ENCODE data around the gene SLC39A11. TPM values are rescaled to one million over a fixed set of nuclear protein-coding genes. Genes with fewer than 3 reads are reported as not detected.
A peak's percentile ranks its signal among the peaks of the same experiment; 100 is the strongest.

SLC39A11 gene
- total RNA-seq, 1 experiment from 2014 or later, result 15.8 TPM

DNA sequence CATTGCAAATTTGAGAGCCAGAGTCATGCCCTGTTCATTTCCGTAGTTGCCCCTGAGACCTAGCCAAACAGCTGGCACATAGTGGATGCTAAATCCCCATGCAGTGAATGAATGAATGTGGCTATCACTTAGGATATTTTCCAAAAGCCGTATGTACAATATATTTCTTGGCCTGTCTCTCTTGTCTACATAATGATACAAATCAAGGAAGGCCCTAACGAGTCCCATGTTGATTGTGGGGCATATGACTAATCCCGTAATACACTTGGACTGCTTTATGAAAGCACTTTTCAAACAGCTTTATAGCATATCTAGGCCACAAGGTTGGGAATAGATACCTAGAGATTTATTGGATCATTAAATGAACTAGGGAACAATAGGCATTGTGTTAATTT lies 478.0 kb downstream of the SLC39A11 start:
- Histone ChIP-seq H3K36me3 (no peaks in the 10 kb centered on the region), H3K27me3 (replicated peaks) (no peaks in the 10 kb centered on the region), H3K4me1 (replicated peaks) (peaks cover 25% of the 10 kb centered on the region), H3K9me3 (replicated peaks) (no peaks in the 10 kb centered on the region), H3K27ac (0 out of 2 replicates have a peak overlapping the region, but pooled peaks have one; percentile 2), H3K4me3 (no peak overlapping the region)
- no peak for DNase-seq (ENCODE audit: low read depth in 1 of 2, low spot score in 2 of 2)

DNA sequence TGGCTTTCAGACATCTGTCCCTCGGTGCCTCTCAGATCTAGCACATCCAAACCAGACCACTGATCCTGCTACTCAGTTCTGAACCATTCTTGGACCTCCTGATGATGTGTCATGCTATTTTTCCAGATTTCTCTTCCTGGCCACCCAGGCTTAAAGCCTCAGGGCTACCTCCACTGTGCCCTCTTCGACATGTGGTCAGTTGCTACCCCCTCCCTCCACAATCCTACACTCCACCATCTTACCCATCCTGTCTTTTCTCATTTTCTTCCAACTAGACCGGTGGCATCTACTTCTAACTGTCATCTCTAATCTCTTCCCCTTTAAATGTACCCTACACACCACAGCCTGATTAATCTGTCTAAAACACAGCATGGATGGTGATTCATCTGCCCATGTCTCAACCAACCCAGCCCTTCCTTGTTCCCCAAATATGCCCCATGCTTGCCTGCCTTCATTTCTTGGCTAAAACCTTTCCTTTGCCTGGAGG lies 478.6 kb downstream of the SLC39A11 start:
- Histone ChIP-seq H3K9me3 (replicated peaks) (no peaks in the 10 kb centered on the region), H3K4me3 (no peak overlapping the region), H3K4me1 (replicated peaks) (peaks cover 31% of the 10 kb centered on the region), H3K27ac (0 out of 2 replicates have a peak overlapping the region, but pooled peaks have one; percentile 2), H3K36me3 (no peaks in the 10 kb centered on the region), H3K27me3 (replicated peaks) (no peaks in the 10 kb centered on the region)
- peak in 1 of 2 experiments; percentile 31 for DNase-seq (ENCODE audit: low read depth in 1 of 2, low spot score in 2 of 2)

DNA sequence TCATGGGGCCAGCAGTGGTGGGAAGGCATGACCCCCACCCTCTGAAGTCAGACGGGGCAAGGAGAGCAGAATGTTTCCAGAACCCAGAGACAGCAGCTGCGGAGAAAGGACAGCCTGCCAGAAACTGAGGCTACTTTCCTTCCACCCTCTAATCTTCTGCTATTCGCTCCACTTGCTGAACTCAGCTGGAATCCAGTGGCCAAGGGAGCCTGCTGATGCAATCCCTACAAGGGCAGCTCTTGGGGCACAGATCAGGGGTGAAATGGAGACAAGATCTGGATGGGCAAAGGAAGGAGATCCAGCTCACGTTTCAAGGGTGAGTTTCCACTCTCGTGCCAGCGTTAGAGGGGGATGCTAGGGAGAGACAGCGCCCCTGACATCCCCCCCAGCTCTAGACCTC lies 479.1 kb downstream of the SLC39A11 start:
- no peak overlapping the region for H3K27ac ChIP-seq
- DNase-seq (ENCODE audit: low read depth in 1 of 2, low spot score in 2 of 2), result no peak
- H3K4me1 ChIP-seq (replicated peaks), result peaks cover 33% of the 10 kb centered on the region
- H3K36me3 ChIP-seq, result no peaks in the 10 kb centered on the region
- H3K27me3 ChIP-seq (replicated peaks), result no peaks in the 10 kb centered on the region
- no peak overlapping the region for H3K4me3 ChIP-seq
- no peaks in the 10 kb centered on the region for H3K9me3 ChIP-seq (replicated peaks)

DNA sequence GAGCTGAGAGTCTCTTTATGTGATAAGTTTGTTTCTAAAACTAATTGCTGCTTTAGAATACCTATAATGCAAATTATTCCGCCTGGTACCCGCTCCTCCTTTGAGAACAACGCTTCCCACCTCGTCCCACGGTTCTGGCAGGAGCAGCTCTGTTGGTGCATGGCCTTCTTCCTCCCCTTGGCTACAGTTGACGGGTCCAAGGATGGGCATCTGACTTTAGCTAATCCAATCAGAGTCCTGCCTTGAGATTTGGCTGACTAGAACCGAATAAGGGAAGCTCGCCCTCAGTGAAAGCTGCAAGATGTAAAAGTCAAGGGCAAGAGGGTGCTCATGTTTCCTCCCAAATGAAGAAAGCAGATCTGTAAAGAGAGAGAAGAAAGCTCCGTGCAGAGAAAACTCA lies 481.3 kb downstream of the SLC39A11 start:
- H3K27me3 ChIP-seq (replicated peaks), result no peaks in the 10 kb centered on the region
- no peak overlapping the region for H3K27ac ChIP-seq
- H3K9me3 ChIP-seq (replicated peaks), result peaks cover 3% of the 10 kb centered on the region; the same call in 1 of the 2 replicates
- no peak overlapping the region for H3K4me3 ChIP-seq
- no peak for DNase-seq (ENCODE audit: low read depth in 1 of 2, low spot score in 2 of 2)
- no peaks in the 10 kb centered on the region for H3K36me3 ChIP-seq
- H3K4me1 ChIP-seq (replicated peaks), result peaks cover 33% of the 10 kb centered on the region

DNA sequence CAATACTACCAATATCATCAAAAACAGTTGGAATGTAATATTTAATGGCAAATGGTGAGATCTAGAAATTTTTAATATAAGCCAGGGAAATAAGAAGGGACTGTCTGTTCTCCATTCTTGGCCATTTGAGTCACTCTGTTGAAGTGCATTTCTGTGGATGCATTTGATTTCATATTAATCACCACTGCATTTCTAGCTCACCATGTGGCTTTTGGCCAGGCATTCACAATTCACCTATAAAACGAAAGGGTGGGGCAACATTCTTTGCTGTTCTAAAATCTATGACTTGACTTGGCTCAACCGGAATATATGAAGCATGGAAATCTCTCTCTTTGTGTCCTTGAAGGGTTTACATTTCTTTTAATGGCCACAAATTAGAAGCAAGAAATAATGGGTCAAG lies 483.0 kb downstream of the SLC39A11 start:
- peak in 1 of 2 experiments; percentile 19 for DNase-seq (ENCODE audit: low read depth in 1 of 2, low spot score in 2 of 2)
- H3K27ac ChIP-seq, result no peak overlapping the region
- no peak overlapping the region for H3K4me3 ChIP-seq
- H3K27me3 ChIP-seq (replicated peaks), result no peaks in the 10 kb centered on the region
- H3K36me3 ChIP-seq, result no peaks in the 10 kb centered on the region
- peaks cover 3% of the 10 kb centered on the region; the same call in 1 of the 2 replicates for H3K9me3 ChIP-seq (replicated peaks)
- peaks cover 30% of the 10 kb centered on the region for H3K4me1 ChIP-seq (replicated peaks)

DNA sequence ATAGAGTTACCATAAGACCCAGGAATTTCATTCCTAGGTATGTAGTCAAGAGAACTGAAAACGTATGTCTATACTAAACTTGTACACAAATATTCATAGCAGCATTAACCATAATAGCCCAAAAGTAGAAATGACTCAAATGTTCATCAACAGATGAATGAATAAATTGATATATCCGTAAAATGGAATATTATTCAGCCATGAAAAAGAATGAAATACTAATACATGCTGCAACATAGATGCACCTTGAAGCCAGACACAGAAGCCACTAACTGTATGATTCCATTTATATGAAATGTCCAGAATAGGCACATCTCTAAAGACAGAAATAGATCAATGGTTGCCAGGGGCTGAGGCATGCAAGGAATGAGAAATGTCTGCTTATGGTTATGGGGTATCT lies 484.1 kb downstream of the SLC39A11 start:
- Histone ChIP-seq H3K4me3 (no peak overlapping the region), H3K4me1 (replicated peaks) (peaks cover 26% of the 10 kb centered on the region), H3K27me3 (replicated peaks) (no peaks in the 10 kb centered on the region), H3K9me3 (replicated peaks) (peaks cover 3% of the 10 kb centered on the region; the same call in 1 of the 2 replicates), H3K36me3 (no peaks in the 10 kb centered on the region), H3K27ac (no peak overlapping the region)
- DNase-seq (ENCODE audit: low read depth in 1 of 2, low spot score in 2 of 2), result no peak

DNA sequence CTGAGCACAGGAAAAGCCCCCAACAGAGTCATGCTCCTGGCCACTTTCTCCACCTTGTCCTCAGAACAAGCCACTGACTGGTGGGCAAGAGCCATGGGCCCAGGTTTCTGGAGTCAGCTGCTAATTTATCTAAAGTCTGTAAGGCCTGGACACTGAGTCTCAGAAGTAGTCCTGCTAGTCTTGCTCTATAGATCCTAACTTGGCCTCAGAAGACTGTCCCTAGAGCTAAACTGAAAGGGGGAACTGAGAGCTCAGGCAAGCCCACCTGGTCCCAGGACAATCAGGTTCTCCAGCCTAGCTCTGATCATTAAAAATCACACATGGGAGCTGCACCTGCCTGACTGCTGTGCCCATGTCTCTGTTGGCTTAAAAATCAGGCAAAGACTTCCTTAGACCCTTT lies 485.8 kb downstream of the SLC39A11 start:
- Histone ChIP-seq H3K9me3 (replicated peaks) (peaks cover 3% of the 10 kb centered on the region; the same call in 1 of the 2 replicates), H3K4me1 (replicated peaks) (peaks cover 39% of the 10 kb centered on the region), H3K4me3 (no peak overlapping the region), H3K27ac (no peak overlapping the region), H3K27me3 (replicated peaks) (no peaks in the 10 kb centered on the region), H3K36me3 (no peaks in the 10 kb centered on the region)
- DNase-seq (ENCODE audit: low read depth in 1 of 2, low spot score in 2 of 2), result no peak

DNA sequence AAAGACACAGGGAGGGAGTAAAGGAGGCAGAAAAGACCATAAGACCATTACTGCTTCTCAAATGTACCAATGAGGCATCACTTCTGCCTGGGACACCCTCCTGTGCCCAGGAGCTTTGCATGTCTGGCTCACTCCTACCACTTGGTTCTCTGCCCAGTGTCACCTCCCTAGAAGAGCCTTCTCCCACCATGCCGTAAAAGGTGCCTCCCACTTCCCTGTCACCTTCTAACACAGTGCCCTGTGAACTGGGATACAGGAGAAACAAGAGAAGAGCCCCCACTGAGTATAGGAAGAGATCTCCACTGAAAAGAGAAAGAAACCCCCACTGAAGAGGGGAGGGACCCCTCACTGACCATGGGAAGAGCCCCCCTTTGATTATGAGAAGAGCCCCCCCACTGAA lies 486.9 kb downstream of the SLC39A11 start:
- Histone ChIP-seq H3K4me1 (replicated peaks) (peaks cover 50% of the 10 kb centered on the region), H3K36me3 (no peaks in the 10 kb centered on the region), H3K9me3 (replicated peaks) (peaks cover 3% of the 10 kb centered on the region; the same call in 1 of the 2 replicates), H3K27me3 (replicated peaks) (no peaks in the 10 kb centered on the region), H3K27ac (no peak overlapping the region), H3K4me3 (no peak overlapping the region)
- no peak for DNase-seq (ENCODE audit: low read depth in 1 of 2, low spot score in 2 of 2)

DNA sequence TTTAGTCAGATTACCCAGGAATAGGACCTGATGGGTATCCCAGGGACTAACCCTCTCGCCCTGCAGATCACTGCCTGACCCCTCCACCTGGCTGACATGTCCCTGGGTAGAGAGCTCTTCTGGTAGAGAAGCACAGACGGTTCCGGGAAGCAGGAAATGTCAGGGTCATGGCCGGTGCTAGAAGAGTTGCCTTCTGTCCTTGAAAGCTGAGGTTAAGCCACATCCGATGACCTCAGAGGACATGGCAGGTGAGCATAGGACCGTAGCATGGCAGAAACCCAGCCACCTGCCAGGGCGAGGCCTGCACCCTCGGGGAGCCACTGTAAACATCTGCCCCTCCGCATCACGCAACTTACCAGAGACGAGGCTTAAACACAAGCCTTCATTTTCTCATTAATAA lies 488.0 kb downstream of the SLC39A11 start:
- H3K36me3 ChIP-seq, result no peaks in the 10 kb centered on the region
- DNase-seq (ENCODE audit: low read depth in 1 of 2, low spot score in 2 of 2), result no peak
- no peaks in the 10 kb centered on the region for H3K27me3 ChIP-seq (replicated peaks)
- H3K4me1 ChIP-seq (replicated peaks), result peaks cover 51% of the 10 kb centered on the region
- H3K4me3 ChIP-seq, result no peak overlapping the region
- no peak overlapping the region for H3K27ac ChIP-seq
- H3K9me3 ChIP-seq (replicated peaks), result peaks cover 3% of the 10 kb centered on the region; the same call in 1 of the 2 replicates

DNA sequence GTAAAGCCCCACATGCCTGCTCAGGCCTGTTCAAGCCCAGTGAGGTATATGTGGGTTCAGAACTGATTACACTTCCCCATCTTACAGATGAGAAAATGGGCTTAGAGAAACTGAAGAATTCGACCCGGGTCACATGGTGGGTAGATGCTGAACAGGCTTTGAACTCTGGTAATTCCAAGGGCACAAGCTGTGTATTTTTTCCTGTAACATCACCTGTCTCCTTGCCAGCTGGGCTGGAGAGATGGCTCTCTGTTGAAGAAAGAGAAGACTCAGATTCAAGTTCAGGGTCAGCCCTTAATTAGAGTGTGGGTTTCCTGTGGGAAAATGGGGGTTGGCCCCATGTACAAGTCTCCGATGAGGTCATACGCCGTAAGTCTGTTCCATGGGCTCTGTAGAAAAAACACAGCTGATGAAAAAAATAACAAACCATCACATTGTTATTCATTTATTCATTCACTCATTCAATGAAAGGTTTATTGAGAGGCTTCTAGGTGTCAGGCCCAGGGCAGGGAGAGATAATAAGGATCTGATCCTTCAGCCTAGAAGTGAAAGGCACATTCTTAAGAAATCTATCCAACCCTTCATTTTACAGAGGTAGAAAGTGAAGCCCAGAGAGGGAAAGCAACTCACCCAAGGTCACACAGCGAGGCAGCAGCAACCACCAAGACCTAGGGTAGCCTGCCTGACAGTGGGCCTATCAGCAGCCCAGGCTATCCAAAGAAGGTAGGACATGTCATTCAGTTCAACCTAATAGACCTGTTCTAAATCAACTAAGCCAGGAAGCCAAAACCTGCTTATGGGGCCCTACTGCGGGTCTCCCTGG lies 488.9 kb downstream of the SLC39A11 start:
- no peak overlapping the region for H3K4me3 ChIP-seq

DNA sequence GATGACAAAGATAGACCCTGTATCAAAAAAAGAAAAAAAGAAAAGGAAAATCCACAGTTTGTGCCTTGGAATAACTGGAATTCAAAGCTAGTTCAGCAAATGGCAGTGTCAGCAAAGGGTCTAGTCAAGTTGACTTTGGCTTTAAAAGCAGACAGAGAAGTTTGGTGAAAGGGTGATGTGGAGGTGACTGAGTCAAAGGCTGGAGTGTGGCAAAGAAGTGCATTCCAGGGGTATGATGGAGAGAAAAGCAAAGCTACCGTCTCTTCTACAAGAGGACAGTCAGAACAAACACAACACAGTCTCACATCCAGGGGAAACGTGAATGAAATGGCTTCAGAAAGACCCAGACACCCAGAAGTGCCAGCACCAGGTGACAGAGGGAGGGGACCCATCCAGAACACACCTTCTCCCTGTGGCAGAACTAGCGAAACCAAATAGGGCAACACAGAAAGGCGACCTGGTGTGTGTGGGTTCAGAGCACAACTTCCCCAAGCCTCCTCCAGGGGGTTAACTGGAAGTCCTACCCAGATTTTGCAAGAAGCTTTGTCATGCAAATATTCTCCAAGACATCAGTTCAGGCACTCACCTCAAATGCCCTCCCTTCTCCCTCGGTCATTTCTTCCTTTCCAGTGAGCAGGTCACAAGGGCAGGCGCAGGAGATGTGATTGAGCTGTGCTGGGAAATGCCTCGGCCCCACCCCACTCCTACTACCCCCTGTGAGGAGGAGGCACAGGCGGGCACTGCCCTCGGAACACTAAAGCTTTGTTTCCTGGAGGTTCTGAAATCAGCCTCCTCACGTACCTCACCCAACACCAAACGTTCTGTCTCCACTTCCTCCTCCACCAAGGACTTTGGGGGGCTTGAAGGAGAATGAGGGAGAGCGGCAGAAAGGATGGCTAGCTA lies 489.7 kb downstream of the SLC39A11 start:
- H3K27me3 ChIP-seq (replicated peaks), result no peaks in the 10 kb centered on the region
- no peaks in the 10 kb centered on the region for H3K36me3 ChIP-seq
- peak in 1 of 2 experiments; percentile 53 for DNase-seq (ENCODE audit: low read depth in 1 of 2, low spot score in 2 of 2)
- no peak overlapping the region for H3K4me3 ChIP-seq
- peaks cover 3% of the 10 kb centered on the region; the same call in 1 of the 2 replicates for H3K9me3 ChIP-seq (replicated peaks)
- peaks cover 42% of the 10 kb centered on the region for H3K4me1 ChIP-seq (replicated peaks)
- H3K27ac ChIP-seq, result peak overlapping the region; percentile 37

More for the DNA sequence above, 488.9 kb downstream of the SLC39A11 start:
- H3K9me3 ChIP-seq (replicated peaks), result peaks cover 3% of the 10 kb centered on the region; the same call in 1 of the 2 replicates
- H3K27me3 ChIP-seq (replicated peaks), result no peaks in the 10 kb centered on the region
- H3K4me1 ChIP-seq (replicated peaks), result peaks cover 42% of the 10 kb centered on the region
- peak overlapping the region; percentile 37 for H3K27ac ChIP-seq
- no peak for DNase-seq (ENCODE audit: low read depth in 1 of 2, low spot score in 2 of 2)
- H3K36me3 ChIP-seq, result no peaks in the 10 kb centered on the region

DNA sequence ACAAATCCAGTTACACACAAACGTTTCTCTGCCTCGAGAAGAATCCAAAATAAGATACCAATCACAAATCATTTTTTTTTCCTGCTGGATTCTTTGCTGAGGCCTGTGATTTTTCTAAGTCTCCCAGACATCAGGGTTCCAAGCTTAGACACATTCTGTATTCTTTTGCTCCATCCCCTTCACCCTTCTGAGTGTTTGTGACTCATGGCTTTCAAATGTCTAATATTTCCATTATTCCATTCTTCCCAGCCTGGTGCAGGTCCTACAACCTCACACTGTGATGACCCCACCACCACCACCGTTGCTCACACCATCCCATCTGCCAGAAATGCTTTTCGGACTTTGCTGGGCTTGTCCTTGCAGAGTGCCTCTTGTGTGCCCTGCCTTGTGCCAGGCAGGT lies 491.6 kb downstream of the SLC39A11 start:
- Histone ChIP-seq H3K27ac (peak overlapping the region; percentile 52), H3K27me3 (replicated peaks) (no peaks in the 10 kb centered on the region), H3K4me1 (replicated peaks) (peaks cover 42% of the 10 kb centered on the region), H3K9me3 (replicated peaks) (no peaks in the 10 kb centered on the region), H3K36me3 (no peaks in the 10 kb centered on the region), H3K4me3 (no peak overlapping the region)
- DNase-seq (ENCODE audit: low read depth in 1 of 2, low spot score in 2 of 2), result peak; percentile 65 to 72

DNA sequence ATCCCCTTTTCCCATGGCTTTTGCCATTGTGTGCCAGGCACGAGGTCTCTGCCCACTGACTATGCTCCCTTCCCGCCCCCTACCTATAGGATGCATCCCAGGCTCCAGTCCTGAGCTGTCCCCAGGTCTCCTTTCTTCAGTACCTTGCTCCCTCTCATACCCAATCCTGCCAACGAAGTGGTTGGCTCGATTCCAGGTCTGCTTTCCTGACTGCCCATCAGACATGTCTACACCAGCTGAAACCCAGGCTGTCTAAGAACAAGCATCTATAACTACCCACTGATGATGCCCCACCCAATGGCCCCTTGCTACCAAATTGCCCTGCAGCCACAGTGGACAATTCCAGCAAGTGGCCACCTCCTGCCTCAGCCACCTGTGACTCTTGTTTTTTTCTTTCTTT lies 492.6 kb downstream of the SLC39A11 start:
- Histone ChIP-seq H3K36me3 (no peaks in the 10 kb centered on the region), H3K9me3 (replicated peaks) (no peaks in the 10 kb centered on the region), H3K27me3 (replicated peaks) (no peaks in the 10 kb centered on the region), H3K27ac (no peak overlapping the region), H3K4me1 (replicated peaks) (peaks cover 42% of the 10 kb centered on the region), H3K4me3 (no peak overlapping the region)
- DNase-seq (ENCODE audit: low read depth in 1 of 2, low spot score in 2 of 2), result no peak
